ENCODE measurements around the gene SRGAP3.

The SRGAP3 gene

DNA sequence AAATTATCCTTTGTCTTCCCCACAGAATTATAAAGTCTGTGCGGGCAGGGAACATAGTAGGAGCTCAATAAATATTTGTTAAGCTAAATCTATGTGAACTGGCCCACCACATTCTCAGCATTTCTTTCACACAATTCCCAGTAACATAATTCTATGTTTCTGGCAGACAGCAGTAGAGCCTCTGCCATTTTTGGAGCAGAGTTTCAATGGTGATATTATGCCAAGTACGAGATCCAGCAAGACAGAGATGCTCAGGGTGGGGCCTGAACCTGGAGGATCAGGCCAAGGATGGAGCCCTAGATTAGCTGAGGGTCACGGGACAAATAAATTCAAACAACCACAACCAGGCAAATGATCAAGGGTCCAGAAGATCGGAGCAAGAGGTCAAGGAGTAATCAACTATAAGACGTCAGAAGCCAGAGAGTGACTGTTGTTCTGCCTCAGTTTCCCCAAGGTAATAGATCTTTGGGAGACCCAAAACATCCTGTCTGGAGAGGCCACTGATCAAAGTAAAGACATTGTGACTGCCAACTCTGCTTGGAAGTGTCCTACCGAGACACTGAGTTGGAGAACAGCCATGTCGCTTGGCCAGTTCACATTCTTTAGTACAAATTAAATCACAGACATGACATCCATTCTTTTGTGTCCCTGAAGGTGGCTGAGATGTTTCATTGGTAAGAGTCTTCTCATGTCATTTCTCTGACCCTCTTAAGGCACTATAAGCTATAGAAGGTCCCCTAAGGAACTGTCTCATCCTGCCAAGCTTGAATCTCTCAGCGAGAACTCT is 15.4 kb downstream of the SRGAP3 start:
- Histone ChIP-seq H3K9me3 (replicated peaks; ENCODE audit: low read length) (no peaks in the 10 kb centered on the region), H3K36me3 (ENCODE audit: insufficient read depth, low read length) (no peaks in the 10 kb centered on the region), H3K4me3 (ENCODE audit: low read length) (no peak overlapping the region), H3K4me1 (ENCODE audit: control insufficient read depth, insufficient read depth, low read length) (no peaks in the 10 kb centered on the region), H3K27me3 (ENCODE audit: control insufficient read depth, insufficient read depth, low read length) (peaks cover 44% of the 10 kb centered on the region), H3K4me2 (ENCODE audit: low read length) (no peak overlapping the region), H3K9ac (ENCODE audit: low read depth, low read length) (no peak overlapping the region)

DNA sequence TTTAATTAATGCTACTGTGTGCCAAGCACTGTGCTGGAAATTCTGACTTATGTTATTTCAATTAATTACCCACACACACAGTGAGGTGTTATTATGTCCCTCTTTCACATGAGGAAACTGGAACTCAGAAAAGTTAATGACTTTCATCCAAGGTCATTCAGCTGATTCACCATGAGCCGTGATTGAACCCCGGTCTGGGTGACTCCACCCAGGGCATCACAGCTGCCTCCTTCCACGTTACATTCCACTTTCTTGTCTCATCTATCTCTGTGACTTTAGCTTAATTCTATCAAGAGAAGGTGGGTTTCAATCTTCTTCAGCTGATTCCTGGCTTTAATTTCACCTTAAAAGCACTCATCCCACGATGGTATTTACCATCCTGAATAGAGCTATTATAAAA is 16.3 kb downstream of the SRGAP3 start:
- no peaks in the 10 kb centered on the region for H3K4me1 ChIP-seq (ENCODE audit: control insufficient read depth, insufficient read depth, low read length)

DNA sequence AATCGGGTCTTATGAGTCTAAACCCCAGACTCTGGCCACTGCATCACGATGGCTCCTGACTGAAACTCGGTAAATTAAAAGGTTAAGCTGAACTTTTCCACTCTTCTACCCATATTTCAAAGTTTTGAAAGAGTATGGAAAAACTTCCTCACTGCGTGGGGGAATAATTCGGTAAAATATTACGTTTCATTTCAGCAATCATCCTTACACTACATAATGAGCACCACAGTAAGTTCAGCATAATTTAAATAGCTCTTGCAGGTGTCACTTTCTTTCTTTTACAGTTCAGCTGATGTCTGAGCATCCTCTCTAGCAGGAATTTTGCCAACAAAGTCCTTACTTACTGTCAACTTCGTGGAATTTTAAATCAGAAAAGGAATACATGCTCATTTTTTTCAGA is 17.5 kb downstream of the SRGAP3 start:
- peaks cover 37% of the 10 kb centered on the region for H3K27me3 ChIP-seq (ENCODE audit: control insufficient read depth, insufficient read depth, low read length)
- H3K4me3 ChIP-seq (ENCODE audit: low read length) = no peak overlapping the region
- no peaks in the 10 kb centered on the region for H3K36me3 ChIP-seq (ENCODE audit: insufficient read depth, low read length)
- no peaks in the 10 kb centered on the region for H3K9me3 ChIP-seq (replicated peaks; ENCODE audit: low read length)
- H3K9ac ChIP-seq (ENCODE audit: low read depth, low read length) = no peak overlapping the region
- H3K4me1 ChIP-seq (ENCODE audit: control insufficient read depth, insufficient read depth, low read length) = no peaks in the 10 kb centered on the region
- H3K4me2 ChIP-seq (ENCODE audit: low read length) = no peak overlapping the region

More for the DNA sequence above, 16.3 kb downstream of the SRGAP3 start:
- Histone ChIP-seq H3K36me3 (ENCODE audit: insufficient read depth, low read length) (no peaks in the 10 kb centered on the region), H3K9me3 (replicated peaks; ENCODE audit: low read length) (no peaks in the 10 kb centered on the region), H3K4me2 (ENCODE audit: low read length) (no peak overlapping the region), H3K4me3 (ENCODE audit: low read length) (no peak overlapping the region), H3K27me3 (ENCODE audit: control insufficient read depth, insufficient read depth, low read length) (peaks cover 44% of the 10 kb centered on the region), H3K9ac (ENCODE audit: low read depth, low read length) (no peak overlapping the region)

- H3K4me2 ChIP-seq (ENCODE audit: low read length) = no peak overlapping the region
- H3K4me3 ChIP-seq (ENCODE audit: low read length) = no peak overlapping the region
- H3K36me3 ChIP-seq (ENCODE audit: insufficient read depth, low read length) = no peaks in the 10 kb centered on the region
- H3K4me1 ChIP-seq (ENCODE audit: control insufficient read depth, insufficient read depth, low read length) = no peaks in the 10 kb centered on the region
- H3K9ac ChIP-seq (ENCODE audit: low read depth, low read length) = no peak overlapping the region
- no peaks in the 10 kb centered on the region for H3K9me3 ChIP-seq (replicated peaks; ENCODE audit: low read length)
- peaks cover 35% of the 10 kb centered on the region for H3K27me3 ChIP-seq (ENCODE audit: control insufficient read depth, insufficient read depth, low read length)
Measured at GRCh38 chr3:9231471-9231870, 18.0 kb downstream of the SRGAP3 start.

DNA sequence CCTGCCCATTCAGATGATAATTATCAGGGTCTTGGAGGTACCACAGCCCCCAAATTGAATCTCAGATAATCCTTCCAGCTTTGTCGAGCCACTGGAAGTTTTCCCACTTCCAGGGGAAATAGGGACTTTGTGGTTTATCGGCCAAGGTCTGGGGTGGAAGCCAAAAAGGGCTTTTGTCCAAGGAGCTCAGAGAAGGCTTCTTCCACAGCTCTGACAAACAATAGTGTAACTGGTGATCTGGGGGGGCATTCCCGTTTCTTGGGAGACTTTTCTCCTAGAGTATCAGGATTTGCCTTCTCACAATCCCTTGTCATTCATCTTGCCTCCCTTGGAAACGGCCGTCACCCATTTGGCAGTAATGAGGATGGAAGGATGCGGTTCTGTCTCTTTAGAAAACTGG is 18.4 kb downstream of the SRGAP3 start:
- no peak overlapping the region for H3K4me3 ChIP-seq (ENCODE audit: low read length)
- H3K9ac ChIP-seq (ENCODE audit: low read depth, low read length) = no peak overlapping the region
- no peaks in the 10 kb centered on the region for H3K9me3 ChIP-seq (replicated peaks; ENCODE audit: low read length)
- peaks cover 35% of the 10 kb centered on the region for H3K27me3 ChIP-seq (ENCODE audit: control insufficient read depth, insufficient read depth, low read length)
- H3K36me3 ChIP-seq (ENCODE audit: insufficient read depth, low read length) = no peaks in the 10 kb centered on the region
- no peak overlapping the region for H3K4me2 ChIP-seq (ENCODE audit: low read length)
- H3K4me1 ChIP-seq (ENCODE audit: control insufficient read depth, insufficient read depth, low read length) = no peaks in the 10 kb centered on the region

GRCh38 chr3:9230596-9230995 is 18.9 kb downstream of the SRGAP3 start:
- no peaks in the 10 kb centered on the region for H3K36me3 ChIP-seq (ENCODE audit: insufficient read depth, low read length)
- no peak overlapping the region for H3K4me3 ChIP-seq (ENCODE audit: low read length)
- no peaks in the 10 kb centered on the region for H3K4me1 ChIP-seq (ENCODE audit: control insufficient read depth, insufficient read depth, low read length)
- no peak overlapping the region for H3K9ac ChIP-seq (ENCODE audit: low read depth, low read length)
- peaks cover 35% of the 10 kb centered on the region for H3K27me3 ChIP-seq (ENCODE audit: control insufficient read depth, insufficient read depth, low read length)
- no peak overlapping the region for H3K4me2 ChIP-seq (ENCODE audit: low read length)
- no peaks in the 10 kb centered on the region for H3K9me3 ChIP-seq (replicated peaks; ENCODE audit: low read length)

DNA sequence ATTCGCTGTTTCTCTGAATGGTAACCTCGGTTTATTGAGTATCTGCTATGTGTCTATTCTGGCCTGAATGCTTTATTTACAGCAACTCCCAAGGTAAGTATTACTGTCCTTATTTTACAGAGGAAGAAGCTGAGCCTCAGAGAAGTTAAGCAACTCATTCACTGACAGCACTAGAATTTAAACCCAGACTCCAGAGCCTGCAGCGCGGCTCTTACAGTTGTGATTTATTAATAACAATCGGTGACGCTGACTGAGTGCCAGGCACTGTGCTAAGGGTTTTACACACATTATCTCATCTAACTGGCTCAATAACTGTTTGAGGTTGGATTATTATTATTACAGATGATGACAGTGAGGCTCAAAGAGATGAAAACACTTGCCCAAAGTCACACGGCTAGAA is 19.6 kb downstream of the SRGAP3 start:
- Histone ChIP-seq H3K4me1 (ENCODE audit: control insufficient read depth, insufficient read depth, low read length) (no peaks in the 10 kb centered on the region), H3K9ac (ENCODE audit: low read depth, low read length) (no peak overlapping the region), H3K4me2 (ENCODE audit: low read length) (no peak overlapping the region), H3K36me3 (ENCODE audit: insufficient read depth, low read length) (no peaks in the 10 kb centered on the region), H3K9me3 (replicated peaks; ENCODE audit: low read length) (no peaks in the 10 kb centered on the region), H3K27me3 (ENCODE audit: control insufficient read depth, insufficient read depth, low read length) (peaks cover 36% of the 10 kb centered on the region), H3K4me3 (ENCODE audit: low read length) (no peak overlapping the region)

- H3K36me3 ChIP-seq (ENCODE audit: insufficient read depth, low read length) = no peaks in the 10 kb centered on the region
- H3K4me1 ChIP-seq (ENCODE audit: control insufficient read depth, insufficient read depth, low read length) = no peaks in the 10 kb centered on the region
- H3K9ac ChIP-seq (ENCODE audit: low read depth, low read length) = no peak overlapping the region
- no peaks in the 10 kb centered on the region for H3K9me3 ChIP-seq (replicated peaks; ENCODE audit: low read length)
- no peak overlapping the region for H3K4me3 ChIP-seq (ENCODE audit: low read length)
- H3K27me3 ChIP-seq (ENCODE audit: control insufficient read depth, insufficient read depth, low read length) = peaks cover 32% of the 10 kb centered on the region
- no peak overlapping the region for H3K4me2 ChIP-seq (ENCODE audit: low read length)
Measured at GRCh38 chr3:9229325-9229724, 20.1 kb downstream of the SRGAP3 start.

DNA sequence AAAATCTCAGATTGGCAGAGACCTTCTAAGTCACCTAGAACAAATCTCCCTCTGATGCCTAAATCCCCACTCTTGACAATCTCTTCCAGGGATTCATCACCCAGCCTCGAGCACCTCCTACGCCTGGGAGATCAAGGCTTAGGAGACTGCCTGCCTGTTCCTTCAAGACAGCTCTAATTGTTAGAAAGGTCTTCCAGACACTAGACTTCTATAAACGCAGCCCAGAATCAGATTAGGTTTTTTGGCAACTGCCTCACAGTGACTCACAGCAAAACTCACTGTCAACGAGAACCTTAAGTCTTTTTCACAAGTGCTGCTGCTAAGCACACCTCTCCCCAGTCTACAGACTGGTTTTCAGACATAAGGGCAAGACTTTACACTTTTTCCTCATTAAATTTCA is 23.1 kb downstream of the SRGAP3 start:
- Histone ChIP-seq H3K9me3 (replicated peaks; ENCODE audit: low read length) (no peaks in the 10 kb centered on the region), H3K9ac (ENCODE audit: low read depth, low read length) (no peak overlapping the region), H3K36me3 (ENCODE audit: insufficient read depth, low read length) (no peaks in the 10 kb centered on the region), H3K4me2 (ENCODE audit: low read length) (no peak overlapping the region), H3K4me1 (ENCODE audit: control insufficient read depth, insufficient read depth, low read length) (no peaks in the 10 kb centered on the region), H3K27me3 (ENCODE audit: control insufficient read depth, insufficient read depth, low read length) (peaks cover 18% of the 10 kb centered on the region), H3K4me3 (ENCODE audit: low read length) (no peak overlapping the region)

GRCh38 chr3:9225268-9225667 is 24.2 kb downstream of the SRGAP3 start:
- Histone ChIP-seq H3K4me1 (ENCODE audit: control insufficient read depth, insufficient read depth, low read length) (no peaks in the 10 kb centered on the region), H3K27me3 (ENCODE audit: control insufficient read depth, insufficient read depth, low read length) (peaks cover 9% of the 10 kb centered on the region), H3K9me3 (replicated peaks; ENCODE audit: low read length) (no peaks in the 10 kb centered on the region), H3K9ac (ENCODE audit: low read depth, low read length) (no peak overlapping the region), H3K4me3 (ENCODE audit: low read length) (no peak overlapping the region), H3K36me3 (ENCODE audit: insufficient read depth, low read length) (no peaks in the 10 kb centered on the region), H3K4me2 (ENCODE audit: low read length) (no peak overlapping the region)

- H3K4me3 ChIP-seq (ENCODE audit: low read length) = no peak overlapping the region
- no peak overlapping the region for H3K4me2 ChIP-seq (ENCODE audit: low read length)
- H3K36me3 ChIP-seq (ENCODE audit: insufficient read depth, low read length) = no peaks in the 10 kb centered on the region
- no peak overlapping the region for H3K9ac ChIP-seq (ENCODE audit: low read depth, low read length)
- H3K9me3 ChIP-seq (replicated peaks; ENCODE audit: low read length) = no peaks in the 10 kb centered on the region
- no peaks in the 10 kb centered on the region for H3K4me1 ChIP-seq (ENCODE audit: control insufficient read depth, insufficient read depth, low read length)
- H3K27me3 ChIP-seq (ENCODE audit: control insufficient read depth, insufficient read depth, low read length) = peaks cover 5% of the 10 kb centered on the region
Measured at GRCh38 chr3:9224490-9224889, 25.0 kb downstream of the SRGAP3 start.

GRCh38 chr3:9223672-9224071 is 25.8 kb downstream of the SRGAP3 start:
- no peak overlapping the region for H3K4me2 ChIP-seq (ENCODE audit: low read length)
- no peaks in the 10 kb centered on the region for H3K9me3 ChIP-seq (replicated peaks; ENCODE audit: low read length)
- H3K4me1 ChIP-seq (ENCODE audit: control insufficient read depth, insufficient read depth, low read length) = no peaks in the 10 kb centered on the region
- no peak overlapping the region for H3K9ac ChIP-seq (ENCODE audit: low read depth, low read length)
- H3K36me3 ChIP-seq (ENCODE audit: insufficient read depth, low read length) = no peaks in the 10 kb centered on the region
- H3K4me3 ChIP-seq (ENCODE audit: low read length) = no peak overlapping the region
- peaks cover 5% of the 10 kb centered on the region for H3K27me3 ChIP-seq (ENCODE audit: control insufficient read depth, insufficient read depth, low read length)

Data from skeletal muscle satellite cell (primary cell).